H9 (cell line): Measurements from ENCODE around the gene DUSP14. TPM values are rescaled to one million over a fixed set of nuclear protein-coding genes. Genes with fewer than 3 reads are reported as not detected.

Experiments used
- DNase-seq: peaks from one replicate; pipeline ENCODE4 v3.0.0-alpha.2; 2017
- H2AFZ ChIP-seq: one replicate; pipeline ENCODE4 v1.6.1; 2013; ENCODE audit warnings: mild to moderate bottlenecking, low read length, control low read depth, moderate library complexity
- H2AK5ac ChIP-seq: 2 replicates; pipeline ENCODE4 v1.6.1; 2013; ENCODE audit warnings: low read length, control low read depth, mixed read lengths; ENCODE audit not compliant: insufficient read length
- H2BK120ac ChIP-seq: one replicate; pipeline ENCODE4 v1.6.1; 2013; ENCODE audit warnings: low read depth, mild to moderate bottlenecking, low read length, control low read depth, inconsistent platforms; ENCODE audit not compliant: poor library complexity, severe bottlenecking
- H2BK12ac ChIP-seq: 2 replicates; pipeline ENCODE4 v1.6.1; 2013; ENCODE audit warnings: low read length, control low read depth, mixed read lengths, low read depth; ENCODE audit not compliant: insufficient read length
- H2BK15ac ChIP-seq: 2 replicates; pipeline ENCODE4 v1.6.1; 2013; ENCODE audit warnings: low read depth, low read length, control low read depth
- H2BK20ac ChIP-seq: one replicate; pipeline ENCODE4 v1.6.1; 2013; ENCODE audit warnings: low read depth, mild to moderate bottlenecking, low read length, control low read depth, inconsistent platforms; ENCODE audit not compliant: poor library complexity, severe bottlenecking
- H2BK5ac ChIP-seq: 2 replicates; pipeline ENCODE4 v1.6.1; 2013; ENCODE audit warnings: low read length, control low read depth, mixed read lengths; ENCODE audit not compliant: insufficient read length
- H3K14ac ChIP-seq: 2 replicates; pipeline ENCODE4 v1.6.1; 2013; ENCODE audit warnings: low read length, control low read depth; ENCODE audit not compliant: insufficient read depth
- H3K18ac ChIP-seq: 2 replicates; pipeline ENCODE4 v1.6.1; 2013; ENCODE audit warnings: low read depth, mild to moderate bottlenecking, mixed read lengths, low read length, control low read depth; ENCODE audit not compliant: insufficient read length
- H3K23ac ChIP-seq: 2 replicates; pipeline ENCODE4 v1.6.1; 2013; ENCODE audit warnings: low read length, control low read depth, mixed read lengths, low read depth; ENCODE audit not compliant: insufficient read length
- H3K23me2 ChIP-seq: 2 replicates; pipeline ENCODE4 v1.6.1; 2013; ENCODE audit warnings: low read depth, mild to moderate bottlenecking, mixed read lengths, low read length, control low read depth; ENCODE audit not compliant: insufficient read length, poor library complexity, severe bottlenecking
- H3K27ac ChIP-seq: 2 replicates; pipeline ENCODE4 v1.5.1; 2013; ENCODE audit warnings: low read length, control low read depth, mixed read lengths, low read depth; ENCODE audit not compliant: insufficient read length
- H3K27me3 ChIP-seq: 2 replicates; pipeline ENCODE4 v1.6.1; 2013; ENCODE audit warnings: low read length, control low read depth, inconsistent platforms; ENCODE audit not compliant: insufficient read depth
- H3K4ac ChIP-seq: 2 replicates; pipeline ENCODE4 v1.6.1; 2013; ENCODE audit warnings: low read depth, mild to moderate bottlenecking, control low read depth, inconsistent platforms, low read length, moderate library complexity
- H3K4me1 ChIP-seq: 2 replicates; pipeline ENCODE4 v1.6.1; 2013; ENCODE audit warnings: low read length, control low read depth, inconsistent platforms; ENCODE audit not compliant: insufficient read depth
- H3K4me2 ChIP-seq: 2 replicates; pipeline ENCODE4 v1.6.1; 2013; ENCODE audit warnings: low read length, control low read depth, mixed read lengths; ENCODE audit not compliant: insufficient read length, insufficient read depth
- H3K56ac ChIP-seq: 2 replicates; pipeline ENCODE4 v1.6.1; 2013; ENCODE audit warnings: low read depth, mild to moderate bottlenecking, mixed read lengths, low read length, control low read depth; ENCODE audit not compliant: insufficient read length
- H3K79me1 ChIP-seq: 2 replicates; pipeline ENCODE4 v1.6.1; 2013; ENCODE audit warnings: low read depth, mild to moderate bottlenecking, moderate library complexity, low read length, control low read depth, inconsistent platforms; ENCODE audit not compliant: insufficient read depth, poor library complexity, severe bottlenecking
- H3K79me2 ChIP-seq: 2 replicates; pipeline ENCODE4 v1.6.1; 2013; ENCODE audit warnings: low read length, control low read depth, inconsistent platforms; ENCODE audit not compliant: insufficient read depth
- H3K9ac ChIP-seq: 2 replicates; pipeline ENCODE4 v1.6.1; 2013; ENCODE audit warnings: low read length, control low read depth, mixed read lengths; ENCODE audit not compliant: insufficient read length; ENCODE audit errors: extremely low read depth
- H3K9me3 ChIP-seq: one replicate; pipeline ENCODE4 v1.6.1; 2013; ENCODE audit warnings: low read depth, low read length, inconsistent platforms; ENCODE audit not compliant: control insufficient read depth
- H3T11ph ChIP-seq: one replicate; pipeline ENCODE4 v1.6.1; 2013; ENCODE audit warnings: mild to moderate bottlenecking, low read length, control low read depth, inconsistent platforms
- H4K20me1 ChIP-seq: one replicate; pipeline ENCODE4 v1.6.1; 2013; ENCODE audit not compliant: control insufficient read depth, insufficient read length, insufficient read depth
- H4K5ac ChIP-seq: 2 replicates; pipeline ENCODE4 v1.6.1; 2013; ENCODE audit warnings: low read depth, mild to moderate bottlenecking, mixed read lengths, low read length, control low read depth; ENCODE audit not compliant: insufficient read length
- H4K8ac ChIP-seq: replicated peaks from 2 replicates; pipeline ENCODE4 v1.6.1; 2013; ENCODE audit warnings: low read length, control low read depth, mixed read lengths, low read depth; ENCODE audit not compliant: insufficient read length
- H4K91ac ChIP-seq: 2 replicates; pipeline ENCODE4 v1.6.1; 2013; ENCODE audit warnings: low read depth, mild to moderate bottlenecking, moderate library complexity, mixed read lengths, low read length, control low read depth; ENCODE audit not compliant: insufficient read length
- H3K27ac Mint-ChIP-seq, 3 experiments: 2 replicates in 2 of 3; 3 replicates in 1 of 3; pipeline ENCODE4 v1.8.0; 2020 to 2021; ENCODE audit warnings: mixed read lengths in 3 of 3, mild to moderate bottlenecking in 1 of 3, moderate library complexity in 1 of 3
- H3K27me3 Mint-ChIP-seq: 2 replicates; pipeline ENCODE4 v1.8.0; 2021; ENCODE audit warnings: low read depth, mild to moderate bottlenecking, moderate library complexity, mixed read lengths
- H3K36me3 Mint-ChIP-seq, 3 experiments: 2 replicates in 2 of 3; 3 replicates in 1 of 3; pipeline ENCODE4 v1.8.0; 2020 to 2021; ENCODE audit warnings: low read depth in 3 of 3, mixed read lengths in 3 of 3; ENCODE audit not compliant: insufficient read depth in 1 of 3
- H3K4me1 Mint-ChIP-seq, 2 experiments: 2 replicates each; pipeline ENCODE4 v1.8.0; 2020; ENCODE audit warnings: mixed read lengths in 2 of 2
- H3K4me3 Mint-ChIP-seq, 2 experiments: 2 replicates in 1 of 2; 3 replicates in 1 of 2; pipeline ENCODE4 v1.8.0; 2020 to 2021; ENCODE audit warnings: mild to moderate bottlenecking in 2 of 2, mixed read lengths in 2 of 2, moderate library complexity in 1 of 2
- H3K9me3 Mint-ChIP-seq, 2 experiments: 2 replicates in 1 of 2; 3 replicates in 1 of 2; pipeline ENCODE4 v1.8.0; 2020; ENCODE audit warnings: mild to moderate bottlenecking in 2 of 2, mixed read lengths in 2 of 2, moderate library complexity in 1 of 2
- CTCF ChIP-seq: fragments of 200-600 bp; sonication (generic); conservative IDR thresholded peaks from 3 replicates; pipeline ENCODE4 v1.8.0; 2021; ENCODE audit warnings: antibody characterized with exemption, mild to moderate bottlenecking
- WGBS: extraction: QIAGEN DNeasy Blood & Tissue Kit; methylation state at CpG from one replicate; pipeline ENCODE4 v1.1.7; 2013; ENCODE audit warnings: missing lambda C conversion rate, low lambda C conversion rate, mixed read lengths; ENCODE audit not compliant: insufficient read length; ENCODE audit errors: extremely low coverage; 5-methylcytosine and 5-hydroxymethylcytosine counted together
- total RNA-seq: library from RNA; stranded (reverse); gene quantifications from 2 replicates; pipeline ENCODE4 v1.2.1, GENCODE V29; 2021

Gene DUSP14
- total RNA-seq, 1 experiment from 2014 or later = 21.3 TPM

GRCh38 chr17:37513711-37514110, 24.0 kb downstream of the DUSP14 start:
- H3K27ac Mint-ChIP-seq = peak overlapping the region in 1 of 3 experiments; percentile 67; a peak in 2 of 7 replicates
- H3K9me3 ChIP-seq = no peaks in the 10 kb centered on the region
- H3K23me2 ChIP-seq = no peaks in the 10 kb centered on the region
- H3K9me3 Mint-ChIP-seq = no peaks in the 10 kb centered on the region
- H3K4me1 Mint-ChIP-seq = peaks cover 0 to 4% of the 10 kb centered on the region in 2 experiments; a peak in 1 of 4 replicates
- H2BK15ac ChIP-seq = no peak overlapping the region
- H2AFZ ChIP-seq = no peak overlapping the region
- WGBS = no CpG with 5 or more reads among the region's 10 CpGs
- no peak for TF ChIP-seq CTCF
- no peaks in the 10 kb centered on the region for H3K27me3 Mint-ChIP-seq
- no peak overlapping the region for H3K4ac ChIP-seq
- H2BK5ac ChIP-seq = no peak overlapping the region
- 0 out of 2 replicates have a peak, but pooled peaks cover 3% of the 10 kb centered on the region for H3K79me2 ChIP-seq
- no peaks in the 10 kb centered on the region for H3K4me1 ChIP-seq
- H2AK5ac ChIP-seq = no peak overlapping the region
- no peak for DNase-seq
- H3K4me3 Mint-ChIP-seq = no peak overlapping the region; a peak in 1 of 5 replicates
- H3K79me1 ChIP-seq = no peaks in the 10 kb centered on the region
- no peak overlapping the region for H4K5ac ChIP-seq
- no peak overlapping the region for H2BK120ac ChIP-seq
- no peak overlapping the region for H4K91ac ChIP-seq
- no peak overlapping the region for H3K9ac ChIP-seq
- no peak overlapping the region for H4K8ac ChIP-seq
- H2BK12ac ChIP-seq = no peak overlapping the region
- no peak overlapping the region for H2BK20ac ChIP-seq
- H4K20me1 ChIP-seq = no peaks in the 10 kb centered on the region
- no peak overlapping the region for H3T11ph ChIP-seq
- H3K27me3 ChIP-seq = no peaks in the 10 kb centered on the region
- H3K27ac ChIP-seq = no peak overlapping the region
- H3K36me3 Mint-ChIP-seq = peaks cover 9 to 52% (median 27%) of the 10 kb centered on the region in 3 experiments; a peak in 6 of 7 replicates
- no peak overlapping the region for H3K18ac ChIP-seq
- no peak overlapping the region for H3K23ac ChIP-seq
- H3K4me2 ChIP-seq = no peak overlapping the region
- no peak overlapping the region for H3K14ac ChIP-seq
- H3K56ac ChIP-seq = no peak overlapping the region
